Stimulated activated CD4-positive, alpha-beta T cell treated with anti-CD3 and anti-CD28 coated beads, Interleukin-4, amount 100 ng/mL, for 1 hour (primary cell): Measurements from ENCODE around the gene GAPDHS.

Experiments used
- DNase-seq: peaks from one replicate; pipeline ENCODE4 v3.0.0-alpha.2; 2020

GAPDHS gene

GRCh38 chr19:35511337-35511736 is 21.9 kb upstream of the GAPDHS start:
- DNase-seq = no peak

DNA sequence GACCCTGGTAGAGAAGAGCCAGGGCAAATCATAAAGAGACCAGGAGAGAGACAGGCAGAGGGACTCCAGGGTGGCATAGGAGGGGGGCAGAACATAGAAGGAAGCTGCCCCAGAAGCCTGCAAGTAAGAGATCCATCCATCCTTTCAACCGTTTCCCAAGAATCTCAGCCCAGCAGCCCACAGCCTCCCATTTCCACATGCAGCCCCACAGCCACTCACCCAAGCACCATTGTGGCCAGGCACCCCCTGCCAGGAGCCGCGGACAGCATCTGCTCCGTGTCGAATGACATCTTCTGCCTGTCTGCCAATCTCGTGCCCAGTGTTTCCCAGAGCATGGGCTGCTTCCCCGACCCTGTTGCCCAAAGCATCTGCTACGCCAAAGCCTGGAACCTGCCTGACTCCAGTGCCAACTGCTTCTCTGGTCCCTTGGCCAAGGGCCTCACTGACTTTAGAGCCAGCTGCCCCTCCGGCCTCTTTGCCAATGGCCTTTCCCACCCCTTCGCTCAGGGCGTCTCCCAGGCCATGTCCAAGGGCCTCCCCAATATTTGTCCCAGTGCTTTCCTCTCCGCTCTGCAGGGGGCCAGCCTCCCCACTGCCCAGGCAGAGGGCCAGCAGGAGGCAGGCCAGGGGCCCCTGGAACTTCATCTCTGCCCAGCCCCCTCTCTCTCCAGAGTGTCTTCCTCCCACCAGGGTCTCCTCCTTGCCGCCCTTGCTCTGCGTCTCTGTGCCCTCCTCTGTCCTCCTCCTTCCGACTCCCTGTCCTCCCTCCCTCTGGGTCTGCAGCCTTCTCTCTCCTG is 20.2 kb upstream of the GAPDHS start:
- no peak for DNase-seq

GRCh38 chr19:35513628-35514281 is 19.5 kb upstream of the GAPDHS start, which contains the start of gene DMKN:
Gene DMKN, minus strand, starts transcription at chr19:35513649. Its CDS starts 174 bp downstream, at chr19:35513475.
- DNase-seq = no peak

DNA sequence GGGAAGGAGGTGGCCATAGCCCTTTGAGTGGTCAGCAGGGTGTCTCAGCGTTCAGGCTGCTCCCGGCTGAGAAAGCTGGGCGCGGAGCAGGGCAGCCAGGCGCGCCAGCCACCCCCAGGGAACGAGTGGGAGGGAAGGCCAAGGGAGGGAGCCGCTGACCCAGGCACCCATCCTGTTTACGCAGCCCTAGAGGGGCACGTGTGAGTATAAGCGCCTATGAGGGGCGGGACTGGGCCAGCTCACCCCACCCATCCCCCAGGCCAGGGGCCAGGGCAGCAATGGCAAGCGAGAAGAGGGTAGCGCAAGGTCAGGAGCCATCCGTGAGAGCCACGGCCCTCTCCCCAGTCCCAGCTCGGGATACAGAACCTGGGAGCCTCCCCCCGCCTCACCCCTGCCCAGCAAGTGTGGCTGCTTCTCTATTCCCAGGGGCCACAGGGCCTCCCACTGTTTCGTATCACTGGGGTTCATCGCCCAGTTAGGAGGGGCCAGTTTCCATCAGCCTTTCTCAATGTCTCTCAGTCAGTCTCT is 18.9 kb upstream of the GAPDHS start:
- no peak for DNase-seq

DNA sequence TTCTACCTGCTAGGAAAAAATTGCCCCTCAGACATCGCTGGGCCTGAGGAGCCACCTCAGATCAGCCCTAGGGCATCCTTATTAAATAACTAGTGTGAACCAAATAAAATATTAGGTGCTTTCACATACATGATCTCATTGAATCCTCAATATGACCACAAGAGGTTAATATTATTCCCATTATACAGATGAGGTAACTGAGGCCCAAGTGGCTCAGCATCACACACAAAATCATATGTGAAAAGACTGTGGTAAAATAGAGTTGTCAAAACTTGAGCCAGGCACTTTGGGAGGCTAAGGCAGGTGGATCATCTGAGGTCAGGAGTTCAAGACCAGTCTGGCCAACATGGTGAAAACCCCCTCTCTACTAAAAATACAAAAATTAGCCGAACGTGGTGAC is 16.9 kb upstream of the GAPDHS start:
- DNase-seq = no peak

DNA sequence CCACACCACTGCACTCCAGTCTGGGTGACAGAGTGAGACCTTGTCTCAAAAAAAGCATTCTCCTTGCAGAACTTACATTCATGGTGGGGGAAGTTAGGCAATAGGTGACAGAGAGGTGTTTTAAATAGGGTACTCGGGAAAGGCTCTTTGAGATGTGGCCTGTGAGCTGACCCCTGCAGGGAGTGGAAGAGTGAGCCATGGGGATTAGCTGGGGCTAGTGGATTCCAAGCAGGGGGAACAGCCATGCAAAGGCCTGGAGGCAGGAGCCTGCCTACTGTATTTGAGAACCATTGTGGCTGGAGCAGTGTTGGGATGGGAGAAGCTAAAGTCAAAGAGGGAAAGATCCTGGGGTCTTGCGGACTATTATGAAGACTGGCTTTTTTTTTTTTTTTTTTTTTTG is 15.9 kb upstream of the GAPDHS start:
- DNase-seq = no peak

DNA sequence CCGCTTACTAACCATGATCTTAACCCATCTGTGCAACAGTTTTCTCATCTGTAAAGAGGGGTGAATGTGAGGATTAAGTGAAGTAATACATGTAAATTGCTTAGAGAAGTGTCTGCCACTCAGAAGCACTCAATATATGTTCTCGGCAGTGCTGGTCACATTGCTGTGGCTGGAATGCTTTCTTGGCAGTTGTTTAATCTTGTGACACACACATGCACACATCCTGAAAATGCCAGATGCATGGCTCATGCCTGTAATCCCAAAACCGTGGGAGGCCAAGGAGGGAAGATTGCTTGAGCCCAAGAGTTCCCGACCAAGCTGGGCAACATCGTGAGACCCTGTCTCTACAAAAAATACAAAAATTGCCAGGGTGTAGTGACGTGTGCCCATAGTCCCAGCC is 14.9 kb upstream of the GAPDHS start:
- DNase-seq = no peak

DNA sequence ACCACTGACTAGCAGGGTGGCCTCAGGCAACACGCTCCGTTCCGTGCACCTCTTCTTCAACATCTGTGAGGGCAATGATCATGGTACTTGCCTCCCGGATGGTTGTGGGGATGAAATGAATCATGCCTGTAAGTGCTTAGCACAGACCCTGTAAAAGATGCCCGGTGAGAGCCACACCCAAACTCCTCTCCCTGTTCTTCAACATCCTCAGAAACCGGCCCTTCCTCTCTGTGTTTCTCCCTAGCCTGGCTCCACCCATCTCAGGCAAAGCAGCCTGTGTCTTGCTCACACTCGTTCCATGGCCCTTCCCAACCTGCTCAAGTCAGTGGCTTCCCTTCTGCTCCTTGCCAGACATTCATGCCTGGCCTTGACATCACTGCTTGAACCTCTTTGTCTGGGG is 14.0 kb upstream of the GAPDHS start:
- DNase-seq = no peak

DNA sequence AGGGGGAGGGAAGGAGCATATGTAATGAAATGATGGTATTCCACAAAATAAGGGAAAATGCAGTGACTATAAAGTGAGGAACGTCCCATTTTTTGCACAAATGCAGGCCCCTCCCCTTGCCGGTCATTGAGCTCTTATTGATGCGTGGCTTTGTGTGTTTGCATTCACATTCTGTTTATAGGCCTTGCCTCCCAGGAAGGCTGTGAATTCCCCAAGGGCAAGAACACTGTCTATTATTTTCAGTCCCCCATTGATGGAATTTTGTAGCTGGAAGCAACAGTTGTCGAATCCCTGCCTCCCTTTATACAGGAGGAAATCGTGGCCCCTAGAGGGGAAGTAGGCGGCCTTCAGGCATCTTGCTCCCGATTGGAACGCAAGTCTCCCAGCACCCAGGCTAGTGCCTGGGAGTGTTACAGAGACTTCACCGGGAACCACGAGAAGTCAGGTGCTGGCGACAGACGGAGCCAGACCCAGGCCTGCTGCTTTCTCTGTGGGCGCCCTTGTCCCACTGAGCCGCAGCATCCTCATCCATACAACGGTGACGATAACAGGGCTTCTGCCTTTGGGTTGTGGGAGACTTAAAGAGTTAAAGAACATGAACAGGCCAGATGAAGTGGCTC is 12.0 kb upstream of the GAPDHS start:
- no peak for DNase-seq

DNA sequence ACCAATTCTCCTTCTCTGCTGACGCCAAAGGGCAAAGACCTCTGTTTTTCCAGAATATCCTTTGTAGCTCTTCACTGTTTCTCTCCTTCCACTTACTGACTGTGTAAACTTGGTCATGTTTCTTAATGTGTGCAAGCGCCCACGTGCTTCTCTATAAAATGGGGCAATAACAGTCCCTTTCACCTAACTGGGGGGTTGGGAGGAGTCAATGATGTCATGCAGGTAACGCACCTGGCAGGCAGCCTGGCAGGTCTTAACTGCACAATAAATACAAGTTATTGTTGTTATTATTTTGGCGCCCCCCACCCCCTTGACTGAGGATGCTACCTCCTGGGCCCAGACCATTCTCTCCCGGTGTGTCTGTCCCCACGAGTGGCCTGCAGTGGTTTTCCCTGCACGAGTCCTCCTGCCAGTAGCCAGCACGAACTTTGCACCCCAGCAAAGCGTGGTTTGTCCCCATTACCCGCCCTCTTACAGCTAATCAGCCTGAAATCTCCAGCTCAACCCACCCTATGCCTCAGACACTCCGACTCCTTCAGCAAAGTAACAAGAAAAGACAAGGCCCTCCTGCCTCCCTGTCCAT is 10.4 kb upstream of the GAPDHS start:
- DNase-seq = no peak

DNA sequence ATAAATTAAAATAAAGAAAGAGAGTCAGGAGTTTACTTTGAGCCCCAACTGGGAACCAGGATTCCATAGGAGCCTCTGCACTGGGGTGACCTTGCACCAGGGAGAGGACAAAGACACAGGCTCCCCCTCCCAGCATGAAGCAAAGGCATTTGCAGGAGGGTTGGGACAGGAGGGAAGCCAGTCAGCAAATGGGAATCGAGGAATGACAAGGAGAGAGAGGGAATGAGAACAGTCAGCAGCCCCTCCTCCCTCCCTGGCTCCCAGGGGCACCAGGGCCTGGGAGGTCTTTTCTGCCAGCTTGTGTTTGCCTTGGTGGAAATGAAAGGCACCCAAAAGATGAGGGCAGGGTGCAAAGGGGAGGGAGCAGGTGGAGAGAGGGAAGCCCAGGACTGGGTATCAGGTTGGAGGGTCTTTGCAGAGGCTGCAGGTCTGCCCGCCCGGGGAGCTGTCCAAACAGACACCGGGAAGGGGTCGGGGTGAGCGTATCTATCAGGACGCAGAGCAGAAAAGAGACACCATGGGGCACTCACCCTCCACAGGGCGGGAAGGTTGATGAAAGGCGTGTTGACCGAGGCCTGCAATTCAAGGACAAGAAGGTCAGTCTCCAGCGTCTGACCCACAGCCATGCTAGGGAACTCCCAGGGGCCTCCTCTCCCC is 8.9 kb upstream of the GAPDHS start:
- DNase-seq = no peak

DNA sequence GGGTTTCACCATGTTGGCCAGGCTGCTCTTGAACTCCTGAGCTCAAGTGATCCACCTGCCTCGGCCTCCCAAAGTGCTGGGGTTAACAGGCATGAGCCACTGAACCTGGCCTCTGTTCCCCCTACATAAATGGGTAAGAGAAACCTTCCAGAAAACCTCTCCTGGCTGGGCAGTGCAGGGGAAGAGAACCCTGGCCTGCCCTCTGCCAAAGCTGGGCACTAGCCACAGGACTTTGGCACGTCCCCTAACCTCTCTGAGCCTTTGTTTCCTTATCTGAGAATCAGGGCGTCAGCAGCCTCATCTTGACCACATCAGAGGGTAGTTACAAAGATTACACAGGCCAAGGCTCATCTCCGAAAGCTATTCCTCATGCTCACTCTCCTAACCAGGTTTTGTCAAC is 7.4 kb upstream of the GAPDHS start:
- DNase-seq = no peak

- DNase-seq = no peak
Observed at GRCh38 chr19:35528218-35529038, 4.8 kb upstream of the GAPDHS start, which contains the start of gene SBSN. Gene SBSN, minus strand, starts transcription at chr19:35528311. Its CDS starts 30 bp downstream, at chr19:35528281.

DNA sequence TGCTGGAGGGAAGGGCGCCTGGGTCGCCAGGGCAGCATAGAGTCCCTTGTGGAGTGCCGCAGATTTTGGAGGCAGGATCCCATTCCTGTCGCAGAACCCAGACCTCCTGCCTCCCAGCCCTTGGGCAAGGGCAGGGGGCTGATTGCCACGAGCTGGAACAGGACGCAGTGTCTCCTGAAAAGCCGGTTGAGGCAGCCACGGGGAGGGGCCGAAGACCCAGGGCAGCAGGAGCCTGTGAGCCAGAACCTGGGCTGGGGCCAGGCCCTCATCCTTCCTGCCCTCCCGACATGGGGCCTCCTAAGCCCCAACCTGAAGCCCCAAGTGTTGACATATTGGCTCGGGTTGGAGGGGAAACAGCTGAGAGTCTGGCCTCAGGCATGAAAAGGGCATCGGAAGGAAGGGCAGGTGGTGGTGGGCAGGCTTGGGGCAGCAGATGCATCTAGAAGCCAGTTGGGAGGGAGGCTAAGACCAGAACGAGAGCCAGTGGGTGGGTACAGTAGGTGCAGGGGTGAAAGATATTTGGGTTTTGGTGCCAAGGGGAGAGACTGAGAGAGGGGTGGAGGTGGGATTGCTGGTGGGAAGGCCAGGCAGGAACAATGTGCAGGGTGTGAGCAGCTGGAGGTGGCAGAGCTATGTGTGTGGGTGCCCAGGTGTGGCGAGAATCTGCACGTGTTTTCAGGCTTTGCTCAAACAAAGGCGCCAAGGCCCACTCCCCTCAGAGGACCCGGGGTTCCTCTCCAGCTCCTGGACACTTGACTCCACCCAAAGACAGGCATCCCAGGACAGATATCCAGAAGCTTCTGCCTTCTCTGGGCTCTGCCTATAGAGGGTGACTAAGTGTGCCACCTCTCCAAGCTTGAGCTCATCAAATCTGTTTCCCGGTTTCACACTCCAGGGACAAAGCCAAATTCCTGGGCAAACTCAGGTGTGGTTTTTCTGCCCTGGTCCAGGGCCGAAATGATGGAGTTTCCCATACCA is 3.7 kb upstream of the GAPDHS start:
- no peak for DNase-seq

DNA sequence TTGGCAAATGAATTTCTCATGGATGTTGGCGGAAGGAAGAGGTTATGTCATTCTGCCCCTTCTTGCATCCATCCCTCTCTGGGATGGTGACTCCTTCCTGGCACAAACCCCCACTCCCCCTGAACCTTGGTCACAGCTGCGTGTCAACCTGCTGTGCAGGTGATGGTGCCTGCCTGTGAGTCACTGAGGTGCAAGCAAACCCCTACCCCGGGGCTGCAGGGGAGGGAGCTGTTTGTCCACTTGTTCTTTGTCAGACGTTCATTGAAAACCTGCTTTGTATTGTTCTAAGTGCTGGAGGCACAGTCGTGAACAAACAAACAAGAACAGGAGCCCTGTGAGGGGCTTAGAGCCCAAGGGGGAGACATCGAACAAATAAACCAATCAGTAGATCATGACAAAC is 2.0 kb upstream of the GAPDHS start:
- DNase-seq = no peak

DNA sequence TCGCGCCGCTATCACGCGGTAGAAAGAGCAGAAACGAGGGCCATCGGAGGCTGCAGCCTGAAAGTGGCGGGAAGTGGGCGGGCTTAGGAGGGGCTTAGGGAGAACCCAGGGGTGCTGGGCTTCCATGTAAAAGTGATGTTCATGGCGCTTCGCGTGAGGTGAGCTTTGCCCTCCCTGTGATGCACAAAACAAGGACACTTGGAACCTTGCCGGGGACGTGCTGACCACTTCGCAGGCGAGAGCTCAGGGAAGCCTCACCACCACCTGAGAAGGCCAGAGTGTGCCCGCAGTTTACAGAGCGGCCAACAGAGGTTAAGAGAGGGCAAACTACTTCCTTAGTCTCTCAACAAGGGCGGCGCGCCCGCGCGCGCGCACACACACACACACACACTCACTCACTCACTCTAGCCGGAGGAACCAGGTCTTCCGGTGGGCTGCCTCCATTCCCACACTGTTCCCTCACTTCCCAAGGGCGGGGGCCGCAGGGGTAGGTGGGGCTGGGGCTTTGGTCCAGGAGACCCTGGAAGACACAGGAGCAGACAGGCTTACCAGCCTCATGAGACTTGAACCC is 651 bp downstream of the GAPDHS start:
- DNase-seq = peak; percentile 38

DNA sequence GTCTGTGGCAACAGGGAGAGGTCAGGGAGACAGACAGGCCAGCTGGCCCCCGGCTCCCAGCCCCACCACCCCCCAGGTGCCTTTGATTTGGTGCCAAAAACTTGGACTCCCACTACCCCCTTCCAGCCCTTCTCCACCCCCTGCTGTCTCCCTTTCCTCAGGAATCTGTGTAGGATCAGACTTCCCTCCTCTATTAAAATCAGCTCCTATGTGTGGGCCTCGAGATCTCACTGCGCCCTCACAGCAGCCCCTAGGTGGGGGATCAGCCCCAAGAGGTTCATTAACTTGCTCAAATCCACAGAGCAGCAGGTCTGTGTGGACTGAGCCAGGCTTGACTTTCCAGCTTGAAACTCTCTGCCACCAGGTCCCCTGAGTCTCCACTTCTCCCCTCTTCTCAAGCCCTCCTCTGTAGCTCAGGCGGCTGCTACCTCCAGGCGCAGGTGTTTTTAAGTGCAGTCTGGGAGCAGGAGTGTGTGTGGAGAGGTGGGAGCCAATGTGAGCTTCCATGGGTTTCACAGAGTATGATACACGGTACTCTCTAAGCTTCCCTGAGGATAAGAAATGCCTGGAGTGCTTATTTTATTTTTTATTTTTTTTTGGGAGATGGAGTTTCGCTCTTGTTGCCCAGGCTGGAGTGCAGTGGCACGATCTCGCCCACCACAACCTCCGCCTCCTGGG is 1.7 kb downstream of the GAPDHS start:
- DNase-seq = no peak

GRCh38 chr19:35539314-35539713 is 6.1 kb downstream of the GAPDHS start:
- no peak for DNase-seq

- no peak for DNase-seq
Observed at GRCh38 chr19:35539850-35540249, 6.6 kb downstream of the GAPDHS start.
